NCI-H774 (cell line): Measurements from ENCODE around the gene AVPR1A.

ENCODE experiments used
- DNase-seq: peaks from one replicate; lab custom pipeline; 2025; lab: John Stamatoyannopoulos, UW

AVPR1A gene

GRCh38 chr12:63093711-63094110 lies 57.3 kb downstream of the AVPR1A start:
- no peak for DNase-seq

GRCh38 chr12:63093084-63093483 lies 57.9 kb downstream of the AVPR1A start:
- DNase-seq = no peak
